Astrocyte (in vitro differentiated cells and primary cell): Measurements from ENCODE around the gene PEX7. TPM values are rescaled to one million over a fixed set of nuclear protein-coding genes. Genes with fewer than 3 reads are reported as not detected.

Experiments used
- DNase-seq: peaks from one replicate; pipeline ENCODE4 v3.0.0-alpha.2; 2010; ENCODE audit warnings: low read depth
- FAIRE-seq: peaks from 2 replicates; lab custom pipeline; 2011; peaks lifted over from hg19 to GRCh38; lab: Jason Lieb, UNC
- H2AFZ ChIP-seq: 2 replicates; pipeline ENCODE4 v1.6.0; 2012; ENCODE audit warnings: low read depth, low read length, inconsistent platforms
- H3K27ac ChIP-seq: 2 replicates; pipeline ENCODE4 v1.5.1; 2011; ENCODE audit warnings: low read depth, low read length, inconsistent platforms
- H3K27me3 ChIP-seq: 2 replicates; pipeline ENCODE4 v1.6.0; 2011; ENCODE audit warnings: low read length, inconsistent platforms; ENCODE audit not compliant: insufficient read depth
- H3K36me3 ChIP-seq: 2 replicates; pipeline ENCODE4 v1.5.1; 2011; ENCODE audit warnings: low read length, inconsistent platforms; ENCODE audit not compliant: insufficient read depth
- H3K4me1 ChIP-seq: 2 replicates; pipeline ENCODE4 v1.5.1; 2011; ENCODE audit warnings: low read length, inconsistent platforms; ENCODE audit not compliant: insufficient read depth
- H3K4me2 ChIP-seq: 2 replicates; pipeline ENCODE4 v1.6.0; 2012; ENCODE audit warnings: low read length, inconsistent platforms
- H3K4me3 ChIP-seq: 2 replicates; pipeline ENCODE4 v1.5.1; 2011; ENCODE audit warnings: low read depth, mild to moderate bottlenecking, low read length, inconsistent platforms; ENCODE audit not compliant: insufficient read depth
- H3K79me2 ChIP-seq: 2 replicates; pipeline ENCODE4 v1.6.0; 2012; ENCODE audit warnings: mild to moderate bottlenecking, low read length, inconsistent platforms; ENCODE audit not compliant: insufficient read depth
- H3K9ac ChIP-seq: 2 replicates; pipeline ENCODE4 v1.6.0; 2012; ENCODE audit warnings: mild to moderate bottlenecking, low read length, inconsistent platforms
- H3K9me3 ChIP-seq: 2 replicates; pipeline ENCODE4 v1.5.1; 2012; ENCODE audit warnings: low read depth, mild to moderate bottlenecking, low read length, inconsistent platforms; ENCODE audit not compliant: insufficient read depth
- H4K20me1 ChIP-seq: 2 replicates; pipeline ENCODE4 v1.6.0; 2012; ENCODE audit warnings: low read length, inconsistent platforms; ENCODE audit not compliant: insufficient read depth
- H3K27ac Mint-ChIP-seq: one replicate; pipeline ENCODE4 v1.8.0; 2021; ENCODE audit warnings: mild to moderate bottlenecking, mixed read lengths; ENCODE audit not compliant: unreplicated experiment
- H3K27me3 Mint-ChIP-seq: one replicate; pipeline ENCODE4 v1.8.0; 2021; ENCODE audit warnings: low read depth, mixed read lengths; ENCODE audit not compliant: unreplicated experiment
- H3K36me3 Mint-ChIP-seq: one replicate; pipeline ENCODE4 v1.8.0; 2021; ENCODE audit warnings: low read depth, mixed read lengths; ENCODE audit not compliant: unreplicated experiment
- H3K4me1 Mint-ChIP-seq: one replicate; pipeline ENCODE4 v1.8.0; 2021; ENCODE audit warnings: low read depth, mixed read lengths; ENCODE audit not compliant: unreplicated experiment
- H3K4me3 Mint-ChIP-seq: one replicate; pipeline ENCODE4 v1.8.0; 2021; ENCODE audit warnings: mild to moderate bottlenecking, moderate library complexity, mixed read lengths; ENCODE audit not compliant: unreplicated experiment
- H3K9me3 Mint-ChIP-seq: one replicate; pipeline ENCODE4 v1.8.0; 2021; ENCODE audit warnings: mild to moderate bottlenecking, mixed read lengths; ENCODE audit not compliant: unreplicated experiment
- EZH2 ChIP-seq: IDR thresholded peaks from 2 replicates; pipeline ENCODE4 v1.6.1; 2012; ENCODE audit warnings: mild to moderate bottlenecking, low read length, inconsistent platforms; ENCODE audit not compliant: insufficient read depth
- total RNA-seq: library from RNA; stranded (reverse); gene quantifications from 2 replicates; pipeline ENCODE4 v1.2.1, GENCODE V29; 2021
- TF ChIP-seq, protein P1 (sequence below): IDR thresholded peaks from 2 replicates; pipeline ENCODE4 v1.5.1; 2011; ENCODE audit warnings: low read depth, mild to moderate bottlenecking, inconsistent platforms, low read length, moderate library complexity; ENCODE audit not compliant: insufficient read depth

PEX7 gene
- total RNA-seq, 1 donor from 2014 or later, result 4.8 TPM

DNA sequence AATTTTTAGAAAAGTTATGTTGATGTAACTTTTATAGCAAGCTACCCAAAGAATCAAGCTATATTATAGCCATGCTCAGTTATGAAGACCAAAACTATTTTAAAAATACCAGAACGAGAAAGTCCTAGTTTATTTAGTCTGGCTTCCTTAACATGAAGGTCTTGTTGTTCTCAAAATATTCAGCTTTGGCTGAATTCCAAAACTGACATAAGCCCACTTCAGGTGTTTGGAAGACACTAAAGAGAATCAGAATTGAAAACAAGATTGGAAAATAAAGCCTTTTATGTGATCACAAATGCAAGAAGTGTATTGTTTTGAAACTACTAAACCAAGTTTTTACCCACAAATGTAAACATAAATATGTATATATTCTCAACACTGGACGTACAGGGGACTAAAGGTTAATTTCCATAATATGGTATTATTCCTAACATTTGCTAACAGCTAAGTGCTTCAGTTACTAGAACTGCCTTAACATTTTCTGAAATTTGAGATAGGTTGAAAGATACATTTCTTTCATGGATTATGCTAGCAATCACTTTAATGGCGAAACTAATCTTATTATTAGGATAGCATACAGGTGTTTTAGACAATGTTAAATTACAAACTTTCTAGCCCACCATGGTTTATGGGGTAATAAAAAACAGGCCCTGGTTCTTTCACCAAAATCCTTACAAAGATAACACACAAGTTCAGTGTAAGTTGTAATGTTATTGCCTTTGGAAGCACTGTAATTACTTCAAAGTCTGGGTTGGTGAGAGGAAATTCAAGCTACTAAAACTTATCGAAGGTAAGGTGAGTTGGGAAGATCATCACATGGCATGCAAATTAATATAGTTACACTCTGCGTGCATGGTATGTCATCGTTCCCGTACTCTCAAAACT is 31.7 kb upstream of the PEX7 start:
- H2AFZ ChIP-seq, result peak overlapping the region; percentile 99
- H3K27me3 Mint-ChIP-seq, result peaks cover 4% of the 10 kb centered on the region
- H3K9ac ChIP-seq, result peak overlapping the region; percentile 89

DNA sequence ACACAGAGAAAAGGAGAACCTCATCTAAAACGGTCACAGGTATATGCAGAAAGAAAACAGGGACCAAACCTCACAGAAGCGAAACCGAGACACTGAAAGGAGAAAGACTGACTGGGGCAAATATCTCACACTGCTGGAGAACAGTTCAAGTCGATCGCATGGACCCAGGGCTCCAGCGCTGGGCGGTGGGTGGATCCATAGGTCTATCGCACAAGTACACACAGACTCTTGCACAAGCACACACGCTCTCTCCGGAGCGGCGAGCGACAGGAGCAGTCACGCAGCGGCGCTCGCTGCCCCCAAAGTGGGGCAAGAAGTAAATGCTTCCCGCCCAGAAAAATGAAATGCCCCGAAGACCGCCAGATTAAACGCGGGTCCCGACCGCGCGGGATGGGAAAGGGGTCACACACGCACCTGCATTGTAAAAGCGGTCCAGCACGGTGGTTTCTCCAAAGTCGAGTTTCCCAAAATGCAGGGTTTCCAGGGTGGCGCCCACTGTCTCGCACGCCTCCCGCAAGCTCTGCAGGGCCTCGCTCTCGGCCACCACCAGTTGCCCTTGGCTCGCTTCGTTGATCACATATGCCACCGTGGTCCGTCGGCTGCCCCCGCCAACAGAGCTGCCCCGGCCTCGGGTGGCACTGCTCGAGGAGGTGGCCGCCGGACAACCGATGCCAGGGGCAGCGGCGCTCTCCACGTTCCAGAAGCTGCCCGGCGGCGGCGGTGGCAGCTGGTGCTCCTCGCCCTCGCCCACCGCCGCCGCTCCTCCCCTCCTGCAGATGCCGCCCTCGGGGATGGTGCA is 30.9 kb upstream of the PEX7 start:
- Histone ChIP-seq H3K4me1 (peaks cover 17% of the 10 kb centered on the region), H3K27me3 (no peaks in the 10 kb centered on the region), H3K36me3 (no peaks in the 10 kb centered on the region), H2AFZ (peak overlapping the region; percentile 99), H4K20me1 (no peaks in the 10 kb centered on the region), H3K79me2 (peaks cover 37% of the 10 kb centered on the region), H3K9me3 (no peaks in the 10 kb centered on the region), H3K27ac (peak overlapping the region; percentile 7), H3K4me2 (peak overlapping the region; percentile 95), H3K9ac (peak overlapping the region; percentile 89), H3K4me3 (peak overlapping the region; percentile 83)
- DNase-seq, result peak; percentile 46
- Mint-ChIP-seq H3K4me1 (peaks cover 17% of the 10 kb centered on the region), H3K27ac (peak overlapping the region; percentile 83), H3K27me3 (peaks cover 4% of the 10 kb centered on the region), H3K36me3 (no peaks in the 10 kb centered on the region), H3K4me3 (peak overlapping the region; percentile 82), H3K9me3 (no peaks in the 10 kb centered on the region)
- no peak for FAIRE-seq
- TF ChIP-seq, protein P1, sequence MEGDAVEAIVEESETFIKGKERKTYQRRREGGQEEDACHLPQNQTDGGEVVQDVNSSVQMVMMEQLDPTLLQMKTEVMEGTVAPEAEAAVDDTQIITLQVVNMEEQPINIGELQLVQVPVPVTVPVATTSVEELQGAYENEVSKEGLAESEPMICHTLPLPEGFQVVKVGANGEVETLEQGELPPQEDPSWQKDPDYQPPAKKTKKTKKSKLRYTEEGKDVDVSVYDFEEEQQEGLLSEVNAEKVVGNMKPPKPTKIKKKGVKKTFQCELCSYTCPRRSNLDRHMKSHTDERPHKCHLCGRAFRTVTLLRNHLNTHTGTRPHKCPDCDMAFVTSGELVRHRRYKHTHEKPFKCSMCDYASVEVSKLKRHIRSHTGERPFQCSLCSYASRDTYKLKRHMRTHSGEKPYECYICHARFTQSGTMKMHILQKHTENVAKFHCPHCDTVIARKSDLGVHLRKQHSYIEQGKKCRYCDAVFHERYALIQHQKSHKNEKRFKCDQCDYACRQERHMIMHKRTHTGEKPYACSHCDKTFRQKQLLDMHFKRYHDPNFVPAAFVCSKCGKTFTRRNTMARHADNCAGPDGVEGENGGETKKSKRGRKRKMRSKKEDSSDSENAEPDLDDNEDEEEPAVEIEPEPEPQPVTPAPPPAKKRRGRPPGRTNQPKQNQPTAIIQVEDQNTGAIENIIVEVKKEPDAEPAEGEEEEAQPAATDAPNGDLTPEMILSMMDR, result no peak
- no peak for TF ChIP-seq EZH2

More for the DNA sequence above, 31.7 kb upstream of the PEX7 start:
- Mint-ChIP-seq H3K27ac (peak overlapping the region; percentile 83), H3K36me3 (no peaks in the 10 kb centered on the region), H3K9me3 (no peaks in the 10 kb centered on the region), H3K4me1 (peaks cover 14% of the 10 kb centered on the region), H3K4me3 (peak overlapping the region; percentile 82)
- Histone ChIP-seq H3K9me3 (no peaks in the 10 kb centered on the region), H3K4me1 (peaks cover 18% of the 10 kb centered on the region), H3K36me3 (no peaks in the 10 kb centered on the region), H3K27me3 (no peaks in the 10 kb centered on the region), H3K79me2 (peaks cover 43% of the 10 kb centered on the region), H3K4me2 (peak overlapping the region; percentile 95), H3K4me3 (peak overlapping the region; percentile 83), H4K20me1 (no peaks in the 10 kb centered on the region), H3K27ac (peak overlapping the region; percentile 7)
- FAIRE-seq, result no peak
- no peak for DNase-seq
- TF ChIP-seq, protein P1, result no peak
- TF ChIP-seq EZH2, result no peak
